DOHH2 (cell line): ENCODE measurements around the gene CCDC91.

Source experiments
- CTCF ChIP-seq: fragments of 200-600 bp; sonication (generic); IDR thresholded peaks from one replicate; pipeline ENCODE4 v1.5.1; 2014; ENCODE audit warnings: antibody characterized with exemption, mild to moderate bottlenecking, low read depth, low read length; ENCODE audit not compliant: poor library complexity, severe bottlenecking
- EZH2phosphoT487 ChIP-seq: fragments of 200-600 bp; sonication (generic); IDR thresholded peaks from 2 replicates; pipeline ENCODE4 v1.6.1; 2017; ENCODE audit warnings: borderline replicate concordance, mild to moderate bottlenecking, antibody characterized with exemption, low read length, moderate library complexity, mixed read lengths

DNA sequence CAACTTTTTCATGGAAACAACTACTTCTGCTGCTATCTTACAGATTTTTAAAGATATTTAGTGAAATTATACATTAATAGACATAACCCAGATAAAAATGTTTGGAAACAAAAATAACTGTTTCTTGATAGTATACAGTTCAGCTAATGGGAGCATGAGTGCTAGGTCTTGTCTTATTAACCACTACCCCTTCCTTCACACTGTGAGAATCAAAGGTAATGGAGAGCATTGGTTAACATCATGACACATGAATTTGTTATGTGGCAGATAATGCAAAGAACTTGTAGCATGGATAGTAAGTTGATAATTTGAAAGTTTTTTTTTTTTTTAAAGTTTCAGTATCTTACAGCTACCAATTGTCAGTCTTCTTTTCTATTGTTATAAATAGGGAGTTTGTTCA is 44.2 kb downstream of the CCDC91 start:
- TF ChIP-seq CTCF = no peak
- no peak for TF ChIP-seq EZH2phosphoT487
